LNCAP (cell line): ENCODE measurements around the gene ANKFY1.

Experiments used
- TF ChIP-seq, protein P1 (sequence below): fragments of 450-650 bp; IDR thresholded peaks from 2 replicates; pipeline ENCODE4 v1.5.1; 2017; ENCODE audit warnings: mild to moderate bottlenecking

The ANKFY1 gene

DNA sequence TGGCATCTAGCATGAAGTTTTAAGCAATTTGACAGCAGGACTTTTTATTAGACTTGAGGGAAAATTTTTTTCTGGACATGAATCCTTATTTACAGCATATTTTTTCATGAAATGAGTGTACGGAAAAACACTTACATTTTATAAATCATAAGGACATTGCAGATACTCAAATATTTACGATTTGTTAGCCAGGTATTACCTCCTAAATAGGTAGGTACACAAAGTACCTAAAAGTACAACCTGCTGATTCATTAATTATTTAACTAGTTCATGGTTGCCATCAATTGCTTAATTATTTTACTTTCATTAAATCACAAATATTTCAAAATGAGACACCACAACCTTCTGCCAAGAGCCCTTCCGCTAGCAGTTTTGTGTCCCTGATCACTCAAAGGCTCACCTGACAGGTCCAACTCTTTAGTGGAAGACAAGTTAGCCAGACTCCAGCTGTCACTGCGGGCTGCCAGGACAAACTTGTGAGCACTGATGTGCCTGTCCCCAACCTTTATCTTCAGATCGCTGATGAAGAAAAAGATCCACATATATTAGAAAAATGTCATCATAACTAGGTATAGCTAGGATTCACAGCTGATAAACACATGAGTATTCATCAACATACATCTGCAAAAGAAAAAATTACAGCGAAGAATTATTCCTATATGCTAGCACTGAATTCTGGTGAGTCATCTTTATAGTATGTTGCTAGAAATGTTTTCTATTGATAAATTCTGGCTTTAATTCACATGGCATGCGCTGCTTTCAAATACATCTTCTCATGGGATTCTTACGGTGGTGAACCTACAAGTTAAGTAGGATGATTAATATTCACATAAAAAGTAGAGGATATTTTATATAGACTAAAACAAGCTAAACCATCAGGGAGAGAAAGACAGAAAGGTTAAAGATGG lies 28.2 kb downstream of the ANKFY1 start:
- TF ChIP-seq, protein P1, sequence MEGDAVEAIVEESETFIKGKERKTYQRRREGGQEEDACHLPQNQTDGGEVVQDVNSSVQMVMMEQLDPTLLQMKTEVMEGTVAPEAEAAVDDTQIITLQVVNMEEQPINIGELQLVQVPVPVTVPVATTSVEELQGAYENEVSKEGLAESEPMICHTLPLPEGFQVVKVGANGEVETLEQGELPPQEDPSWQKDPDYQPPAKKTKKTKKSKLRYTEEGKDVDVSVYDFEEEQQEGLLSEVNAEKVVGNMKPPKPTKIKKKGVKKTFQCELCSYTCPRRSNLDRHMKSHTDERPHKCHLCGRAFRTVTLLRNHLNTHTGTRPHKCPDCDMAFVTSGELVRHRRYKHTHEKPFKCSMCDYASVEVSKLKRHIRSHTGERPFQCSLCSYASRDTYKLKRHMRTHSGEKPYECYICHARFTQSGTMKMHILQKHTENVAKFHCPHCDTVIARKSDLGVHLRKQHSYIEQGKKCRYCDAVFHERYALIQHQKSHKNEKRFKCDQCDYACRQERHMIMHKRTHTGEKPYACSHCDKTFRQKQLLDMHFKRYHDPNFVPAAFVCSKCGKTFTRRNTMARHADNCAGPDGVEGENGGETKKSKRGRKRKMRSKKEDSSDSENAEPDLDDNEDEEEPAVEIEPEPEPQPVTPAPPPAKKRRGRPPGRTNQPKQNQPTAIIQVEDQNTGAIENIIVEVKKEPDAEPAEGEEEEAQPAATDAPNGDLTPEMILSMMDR, result no peak

DNA sequence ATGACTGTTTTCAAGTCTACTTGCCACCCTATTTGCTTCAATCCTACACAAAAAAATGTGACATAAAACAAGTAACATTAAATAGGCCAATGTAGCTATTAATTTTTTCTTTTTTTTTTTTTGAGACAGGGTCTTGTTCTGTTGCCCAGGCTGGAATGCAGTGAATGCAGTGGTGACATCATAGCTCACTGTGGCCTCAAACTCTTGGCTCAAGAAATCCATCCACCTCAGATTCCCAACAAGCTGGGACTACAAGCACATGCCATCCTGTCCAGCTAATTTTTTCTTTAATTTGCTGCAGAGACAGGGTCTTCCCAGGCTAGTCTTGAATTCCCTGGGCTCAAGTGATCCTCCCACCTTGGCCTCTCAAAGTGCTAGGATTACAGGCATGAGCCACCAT lies 29.4 kb downstream of the ANKFY1 start:
- TF ChIP-seq, protein P1, result no peak

DNA sequence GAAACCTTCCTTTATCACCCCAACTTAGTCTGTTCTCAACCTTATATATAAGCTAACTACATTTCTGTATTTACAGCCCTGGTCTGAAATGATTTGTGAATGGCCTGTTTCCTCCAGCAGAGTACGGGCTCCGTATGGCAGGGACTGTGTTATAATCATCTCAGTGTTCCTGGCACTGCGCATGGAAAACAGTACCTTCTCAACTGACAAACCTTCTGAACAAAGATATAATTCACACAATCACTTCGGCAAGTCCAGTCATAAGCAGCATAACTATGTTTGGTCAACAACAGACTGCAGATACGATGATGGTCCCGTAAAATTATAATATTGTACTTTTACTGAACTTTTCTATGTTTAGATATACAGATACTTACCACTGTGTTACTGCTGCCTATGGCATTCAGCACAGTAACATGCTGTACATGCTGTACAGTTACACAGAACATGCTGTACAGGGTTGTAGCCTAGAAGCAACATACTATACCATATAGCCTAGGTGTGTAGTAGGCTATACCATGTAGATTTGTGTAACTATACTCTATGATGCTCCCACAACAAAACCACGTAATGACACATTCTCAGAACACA lies 30.0 kb downstream of the ANKFY1 start:
- TF ChIP-seq, protein P1, result no peak

DNA sequence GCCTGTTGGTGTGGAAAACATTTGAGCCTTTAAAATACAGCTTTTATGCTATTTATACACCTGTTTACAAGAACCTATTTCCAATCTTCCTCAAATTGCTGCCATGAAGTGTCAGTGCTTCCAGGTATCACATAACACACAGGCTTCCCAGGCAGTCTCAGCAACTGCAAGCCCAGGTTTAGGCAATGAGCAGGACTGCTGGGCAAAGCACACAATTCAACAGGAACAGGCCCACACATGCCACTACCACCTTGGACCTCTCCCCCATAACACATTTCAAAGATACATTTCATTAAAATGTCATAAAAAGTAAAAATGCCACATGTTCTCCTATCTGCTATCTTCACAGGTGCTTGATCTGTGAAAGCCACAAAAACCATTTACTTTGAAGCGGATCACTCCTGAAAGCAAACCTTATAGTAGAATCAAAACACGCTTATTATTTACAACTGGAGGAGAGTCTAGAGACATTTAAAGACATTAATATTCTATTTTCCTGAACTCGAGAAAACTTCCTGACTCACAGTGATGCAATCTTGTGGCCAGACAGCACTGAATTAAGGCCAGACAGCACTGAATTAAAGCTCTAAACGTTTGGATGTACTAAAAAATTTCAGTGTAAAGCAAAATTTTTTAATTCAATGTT lies 31.5 kb downstream of the ANKFY1 start:
- TF ChIP-seq, protein P1, result no peak

DNA sequence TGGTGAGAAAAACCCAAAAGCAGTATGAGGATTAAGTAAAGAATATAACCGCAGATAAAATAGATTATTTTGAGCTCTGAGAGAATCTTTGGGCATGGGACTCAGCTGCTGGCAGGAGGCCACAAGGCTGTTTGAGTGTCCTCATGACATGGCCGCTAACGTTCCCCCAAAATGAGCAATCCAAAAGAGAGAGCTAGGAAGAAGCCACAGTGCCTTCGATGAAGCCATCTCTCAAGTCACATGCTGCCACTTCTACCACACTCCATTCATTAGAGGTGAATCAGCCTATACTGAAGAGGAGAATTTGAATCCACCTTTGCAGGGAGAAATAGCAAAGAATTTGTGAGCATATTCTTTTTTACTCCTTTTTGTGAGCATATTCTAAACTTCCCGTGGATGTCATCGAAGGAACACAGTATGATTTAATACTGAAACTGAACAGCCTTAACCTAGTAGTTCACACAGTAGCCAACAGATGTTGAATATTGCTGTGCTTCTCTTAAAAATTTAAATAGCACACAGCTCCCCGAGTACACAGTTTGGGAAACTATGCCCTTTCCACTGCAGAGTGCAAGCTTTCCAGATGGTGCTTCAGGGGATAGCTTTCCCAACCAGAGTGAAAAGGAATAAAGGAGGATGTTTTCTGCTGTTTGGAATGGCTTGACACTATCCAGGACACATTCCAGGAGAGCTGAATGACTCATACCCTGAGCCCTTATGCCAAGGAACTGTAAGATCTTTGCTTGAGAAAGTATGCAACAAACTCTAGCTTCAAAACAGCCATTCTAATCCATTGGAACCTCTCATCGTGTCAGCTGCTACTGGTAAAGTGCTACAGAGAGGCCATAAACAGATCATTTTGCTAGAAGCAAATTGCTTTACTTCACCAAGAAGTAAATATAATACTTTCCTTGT lies 33.9 kb downstream of the ANKFY1 start:
- TF ChIP-seq, protein P1, result no peak

DNA sequence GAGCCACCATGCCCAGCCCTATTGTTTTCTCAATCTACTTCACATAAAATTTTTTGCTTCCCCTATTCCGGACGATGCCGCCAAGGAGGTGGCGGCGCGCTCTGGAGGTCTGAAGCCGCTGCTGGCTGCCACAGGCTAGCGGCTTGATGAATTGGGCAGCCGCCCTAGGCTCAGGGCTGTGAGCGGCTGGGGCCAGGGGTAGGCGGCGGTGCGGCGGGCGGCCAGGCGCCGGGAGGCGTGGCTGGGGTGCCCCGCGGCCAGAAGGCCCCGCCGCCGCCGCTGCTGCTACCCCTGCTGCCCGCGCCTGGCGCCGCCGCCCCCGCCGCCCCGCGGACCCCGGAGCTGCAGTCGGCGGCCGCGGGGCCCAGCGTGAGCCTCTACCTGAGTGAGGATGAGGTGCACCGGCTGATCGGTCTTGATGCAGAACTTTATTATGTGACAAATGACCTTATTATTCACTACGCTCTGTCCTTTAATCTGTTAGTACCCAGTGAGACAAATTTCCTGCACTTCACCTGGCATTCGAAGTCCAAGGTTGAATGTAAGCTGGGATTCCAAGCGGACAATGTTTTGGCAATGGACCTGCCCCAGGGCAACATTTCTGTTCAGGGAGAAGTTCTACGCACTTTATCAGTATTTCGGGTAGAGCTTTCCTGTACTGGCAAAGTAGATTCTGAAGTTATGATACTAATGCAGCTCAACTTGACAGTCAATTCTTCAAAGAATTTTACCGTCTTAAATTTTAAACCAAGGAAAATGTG lies 41.7 kb downstream of the ANKFY1 start:
- TF ChIP-seq, protein P1, result no peak
